DOHH2 (cell line): ENCODE measurements around the gene SCLY.
"Not testable (repeated sequence)": the region's sequence is repeated elsewhere in the genome, so short reads cannot be mapped to it uniquely, and the experiment has no call there.

ENCODE experiments used
- H3F3A ChIP-seq: fragments of 200-600 bp; sonication (generic), shearing (Covaris generic); 2 replicates; pipeline ENCODE4 v1.6.0; 2016; ENCODE audit warnings: antibody characterized with exemption, mild to moderate bottlenecking; ENCODE audit not compliant: control insufficient read depth, insufficient read depth
- H3K27ac ChIP-seq: fragments of 200-600 bp; sonication (generic); 2 replicates; pipeline ENCODE4 v1.5.1; 2014; ENCODE audit warnings: low read depth, mild to moderate bottlenecking, low read length, moderate library complexity
- H3K27me3 ChIP-seq: fragments of 200-600 bp; sonication (generic); 2 replicates; pipeline ENCODE4 v1.6.1; 2014; ENCODE audit warnings: mild to moderate bottlenecking, low read length, mixed read lengths; ENCODE audit not compliant: control insufficient read depth
- H3K36me3 ChIP-seq: fragments of 200-600 bp; sonication (generic); 2 replicates; pipeline ENCODE4 v1.6.1; 2014; ENCODE audit warnings: mild to moderate bottlenecking, low read length, moderate library complexity, mixed read lengths; ENCODE audit not compliant: control insufficient read depth
- H3K4me1 ChIP-seq: fragments of 200-600 bp; sonication (generic); 2 replicates; pipeline ENCODE4 v1.6.1; 2014; ENCODE audit warnings: mild to moderate bottlenecking, low read length, mixed read lengths; ENCODE audit not compliant: control insufficient read depth
- H3K4me2 ChIP-seq: fragments of 200-600 bp; sonication (generic); 2 replicates; pipeline ENCODE4 v1.6.0; 2014; ENCODE audit warnings: mild to moderate bottlenecking, low read length, moderate library complexity
- H3K4me3 ChIP-seq: fragments of 200-600 bp; sonication (generic); 2 replicates; pipeline ENCODE4 v1.5.1; 2014; ENCODE audit warnings: mild to moderate bottlenecking, low read length, mixed read lengths
- H3K79me2 ChIP-seq: fragments of 200-600 bp; sonication (generic); 2 replicates; pipeline ENCODE4 v1.6.1; 2014; ENCODE audit warnings: mild to moderate bottlenecking, low read length, mixed read lengths; ENCODE audit not compliant: control insufficient read depth
- H3K9me2 ChIP-seq: fragments of 200-600 bp; sonication (generic); replicated peaks from 2 replicates; pipeline ENCODE4 v1.6.1; 2014; ENCODE audit warnings: mild to moderate bottlenecking, low read length, mixed read lengths; ENCODE audit not compliant: control insufficient read depth
- H3K9me3 ChIP-seq: fragments of 200-600 bp; sonication (generic); 2 replicates; pipeline ENCODE4 v1.6.1; 2014; ENCODE audit warnings: antibody characterized with exemption, low read length, mixed read lengths; ENCODE audit not compliant: control insufficient read depth, insufficient read depth
- H4K20me1 ChIP-seq: fragments of 200-600 bp; sonication (generic); 2 replicates; pipeline ENCODE4 v1.6.0; 2014; ENCODE audit warnings: low read depth, mild to moderate bottlenecking, antibody characterized with exemption, low read length, moderate library complexity; ENCODE audit not compliant: control insufficient read depth, insufficient read depth
- CTCF ChIP-seq: fragments of 200-600 bp; sonication (generic); IDR thresholded peaks from one replicate; pipeline ENCODE4 v1.5.1; 2014; ENCODE audit warnings: antibody characterized with exemption, mild to moderate bottlenecking, low read depth, low read length; ENCODE audit not compliant: poor library complexity, severe bottlenecking
- EZH2phosphoT487 ChIP-seq: fragments of 200-600 bp; sonication (generic); IDR thresholded peaks from 2 replicates; pipeline ENCODE4 v1.6.1; 2017; ENCODE audit warnings: borderline replicate concordance, mild to moderate bottlenecking, antibody characterized with exemption, low read length, moderate library complexity, mixed read lengths

SCLY gene

GRCh38 chr2:238055841-238056240 lies 5.0 kb upstream of the SCLY start:
- Histone ChIP-seq H3K4me1 (peaks cover 17% of the 10 kb centered on the region), H3K9me2 (no peaks in the 10 kb centered on the region), H3K4me2 (no peak overlapping the region), H3K4me3 (no peak overlapping the region), H4K20me1 (no peaks in the 10 kb centered on the region), H3K9me3 (no peaks in the 10 kb centered on the region), H3K27me3 (no peaks in the 10 kb centered on the region), H3F3A (peaks cover 2% of the 10 kb centered on the region; the same call in 1 of the 2 replicates), H3K36me3 (no peaks in the 10 kb centered on the region; the same call in 1 of the 2 replicates), H3K27ac (no peak overlapping the region), H3K79me2 (peaks cover 11% of the 10 kb centered on the region)
- no peak for TF ChIP-seq EZH2phosphoT487
- no peak for TF ChIP-seq CTCF

GRCh38 chr2:238057696-238058575 lies 2.9 kb upstream of the SCLY start:
- not testable (repeated sequence) for H3K36me3 ChIP-seq, H3K27me3 ChIP-seq

DNA sequence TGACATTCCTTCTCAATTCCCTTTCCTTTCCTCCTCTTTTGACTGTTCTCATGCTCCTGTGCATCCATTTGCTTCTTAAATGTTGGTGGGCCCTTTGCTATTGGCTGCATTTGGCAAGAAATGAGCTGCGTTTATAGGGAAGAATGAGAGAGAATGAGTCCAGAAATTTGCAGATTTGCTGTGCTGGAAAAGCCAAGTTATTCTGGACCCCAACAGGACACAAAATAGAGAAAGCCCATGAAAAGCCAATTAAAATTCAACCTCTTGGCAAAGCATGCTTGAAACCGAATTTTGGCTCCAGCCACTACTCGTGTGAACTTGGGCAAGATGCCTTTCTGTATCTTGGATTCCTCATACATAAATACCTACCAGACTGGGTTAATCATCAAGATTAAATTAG lies 1.3 kb upstream of the SCLY start:
- no peak for TF ChIP-seq CTCF
- no peak for TF ChIP-seq EZH2phosphoT487
- Histone ChIP-seq H3K9me2 (no peaks in the 10 kb centered on the region), H3K4me2 (peak overlapping the region; percentile 82), H3K9me3 (no peaks in the 10 kb centered on the region), H3K27ac (no peak overlapping the region), H3K4me3 (peak overlapping the region; percentile 89), H3K27me3 (no peaks in the 10 kb centered on the region), H3K36me3 (peaks cover 11% of the 10 kb centered on the region), H3K4me1 (peaks cover 24% of the 10 kb centered on the region), H4K20me1 (no peaks in the 10 kb centered on the region), H3K79me2 (peaks cover 41% of the 10 kb centered on the region), H3F3A (peaks cover 2% of the 10 kb centered on the region; the same call in 1 of the 2 replicates)

More at GRCh38 chr2:238057696-238058575, 2.9 kb upstream of the SCLY start:
- peaks cover 31% of the 10 kb centered on the region for H3K79me2 ChIP-seq
- H3K27ac ChIP-seq, H3F3A ChIP-seq, H4K20me1 ChIP-seq, H3K4me2 ChIP-seq, H3K4me3 ChIP-seq, H3K9me2 ChIP-seq, H3K9me3 ChIP-seq: not testable (repeated sequence)
- peaks cover 24% of the 10 kb centered on the region for H3K4me1 ChIP-seq

GRCh38 chr2:238060096-238060541 lies 682 bp upstream of the SCLY start:
- peaks cover 42% of the 10 kb centered on the region for H3K79me2 ChIP-seq
- peaks cover 16% of the 10 kb centered on the region for H3K36me3 ChIP-seq
- H3K4me1 ChIP-seq: peaks cover 24% of the 10 kb centered on the region
- no peaks in the 10 kb centered on the region for H4K20me1 ChIP-seq
- no peaks in the 10 kb centered on the region for H3K9me3 ChIP-seq
- TF ChIP-seq EZH2phosphoT487: no peak
- no peak for TF ChIP-seq CTCF
- H3K27me3 ChIP-seq: no peaks in the 10 kb centered on the region
- H3K4me2 ChIP-seq: peak overlapping the region; percentile 82
- H3K27ac ChIP-seq: peak overlapping the region; percentile 58
- H3K4me3 ChIP-seq: peak overlapping the region; percentile 89
- H3K9me2 ChIP-seq: no peaks in the 10 kb centered on the region
- peaks cover 2% of the 10 kb centered on the region; the same call in 1 of the 2 replicates for H3F3A ChIP-seq
